Measurements from ENCODE around the gene MRPS24. TPM values are rescaled to one million over a fixed set of nuclear protein-coding genes. Genes with fewer than 3 reads are reported as not detected.

MRPS24 gene
- total RNA-seq, 1 experiment from 2014 or later: 156 TPM

DNA sequence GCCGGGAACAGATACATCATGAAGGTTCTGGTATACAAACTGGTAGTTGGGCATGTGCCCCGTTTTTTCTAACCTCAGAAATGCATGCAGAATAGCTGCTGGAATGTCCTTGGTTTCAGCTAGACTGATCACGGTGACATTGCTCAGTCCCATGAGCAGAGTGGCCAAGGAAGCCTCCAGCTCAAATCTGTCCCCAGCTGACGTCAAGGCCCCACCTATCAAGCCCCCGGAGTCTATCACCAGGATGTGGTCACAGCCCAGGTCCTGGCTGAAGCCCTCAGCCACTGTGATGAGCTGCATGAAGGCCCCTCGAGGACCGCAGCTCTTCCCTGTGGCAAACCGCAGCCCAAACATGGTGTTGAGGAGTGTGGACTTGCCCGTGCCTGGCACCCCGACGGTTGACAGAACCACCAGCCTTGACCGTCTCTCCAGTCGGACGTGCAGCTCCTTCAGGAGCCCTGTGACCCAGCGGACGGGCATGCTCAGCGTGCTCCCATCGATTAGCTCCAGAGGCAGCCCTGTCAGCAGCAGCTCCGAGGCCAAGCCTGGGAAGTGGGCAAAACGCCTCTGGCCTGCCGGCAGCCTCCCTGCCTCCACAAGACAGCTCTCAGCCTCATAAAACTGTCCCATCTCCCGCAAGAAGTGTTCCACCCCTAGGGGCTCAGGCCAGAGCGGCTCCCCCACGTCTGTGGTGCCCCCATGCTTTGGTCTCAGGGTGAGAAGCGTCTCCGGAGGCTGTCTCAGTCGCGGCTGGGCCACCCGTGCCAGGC is 7.8 kb upstream of the MRPS24 start:
- no peaks in the 10 kb centered on the region for H3K9me2 ChIP-seq (ENCODE audit: insufficient read depth)
- no peak overlapping the region for H3K27ac ChIP-seq (ENCODE audit: low read depth, low read length)
- H3K27me3 ChIP-seq (ENCODE audit: insufficient read depth, low read length): no peaks in the 10 kb centered on the region
- H3K9me3 ChIP-seq (ENCODE audit: control insufficient read depth in 1 of 2, insufficient read depth in 1 of 2, low read depth in 1 of 2, low read length in 2 of 2): no peaks in the 10 kb centered on the region
- no peaks in the 10 kb centered on the region for H4K20me1 ChIP-seq (ENCODE audit: insufficient read depth)
- CTCF ChIA-PET: no interaction called here
- peaks cover 22 to 32% of the 10 kb centered on the region in 2 experiments for H3K36me3 ChIP-seq (ENCODE audit: control insufficient read depth in 1 of 2, insufficient read depth in 2 of 2, low read length in 2 of 2)
- POLR2A ChIA-PET: no interaction called here
- no peak for TF ChIP-seq EGR1 (IDR thresholded peaks at IDR 0.05; ENCODE audit: low read depth)
- no peak for TF ChIP-seq SIN3A (IDR thresholded peaks at IDR 0.05; ENCODE audit: low read depth)
- TF ChIP-seq, protein P1, sequence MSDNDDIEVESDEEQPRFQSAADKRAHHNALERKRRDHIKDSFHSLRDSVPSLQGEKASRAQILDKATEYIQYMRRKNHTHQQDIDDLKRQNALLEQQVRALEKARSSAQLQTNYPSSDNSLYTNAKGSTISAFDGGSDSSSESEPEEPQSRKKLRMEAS (IDR thresholded peaks at IDR 0.05): no peak
- no peak for TF ChIP-seq FOSL1 (IDR thresholded peaks at IDR 0.05; ENCODE audit: low read depth)
- TF ChIP-seq, protein P2, sequence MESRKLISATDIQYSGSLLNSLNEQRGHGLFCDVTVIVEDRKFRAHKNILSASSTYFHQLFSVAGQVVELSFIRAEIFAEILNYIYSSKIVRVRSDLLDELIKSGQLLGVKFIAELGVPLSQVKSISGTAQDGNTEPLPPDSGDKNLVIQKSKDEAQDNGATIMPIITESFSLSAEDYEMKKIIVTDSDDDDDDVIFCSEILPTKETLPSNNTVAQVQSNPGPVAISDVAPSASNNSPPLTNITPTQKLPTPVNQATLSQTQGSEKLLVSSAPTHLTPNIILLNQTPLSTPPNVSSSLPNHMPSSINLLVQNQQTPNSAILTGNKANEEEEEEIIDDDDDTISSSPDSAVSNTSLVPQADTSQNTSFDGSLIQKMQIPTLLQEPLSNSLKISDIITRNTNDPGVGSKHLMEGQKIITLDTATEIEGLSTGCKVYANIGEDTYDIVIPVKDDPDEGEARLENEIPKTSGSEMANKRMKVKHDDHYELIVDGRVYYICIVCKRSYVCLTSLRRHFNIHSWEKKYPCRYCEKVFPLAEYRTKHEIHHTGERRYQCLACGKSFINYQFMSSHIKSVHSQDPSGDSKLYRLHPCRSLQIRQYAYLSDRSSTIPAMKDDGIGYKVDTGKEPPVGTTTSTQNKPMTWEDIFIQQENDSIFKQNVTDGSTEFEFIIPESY (IDR thresholded peaks at IDR 0.05; ENCODE audit: extremely low read depth, insufficient replicate concordance, low read length): no peak
- TF ChIP-seq EZH2phosphoT487 (IDR thresholded peaks at IDR 0.05; ENCODE audit: borderline replicate concordance): no peak
- TF ChIP-seq, protein P3, sequence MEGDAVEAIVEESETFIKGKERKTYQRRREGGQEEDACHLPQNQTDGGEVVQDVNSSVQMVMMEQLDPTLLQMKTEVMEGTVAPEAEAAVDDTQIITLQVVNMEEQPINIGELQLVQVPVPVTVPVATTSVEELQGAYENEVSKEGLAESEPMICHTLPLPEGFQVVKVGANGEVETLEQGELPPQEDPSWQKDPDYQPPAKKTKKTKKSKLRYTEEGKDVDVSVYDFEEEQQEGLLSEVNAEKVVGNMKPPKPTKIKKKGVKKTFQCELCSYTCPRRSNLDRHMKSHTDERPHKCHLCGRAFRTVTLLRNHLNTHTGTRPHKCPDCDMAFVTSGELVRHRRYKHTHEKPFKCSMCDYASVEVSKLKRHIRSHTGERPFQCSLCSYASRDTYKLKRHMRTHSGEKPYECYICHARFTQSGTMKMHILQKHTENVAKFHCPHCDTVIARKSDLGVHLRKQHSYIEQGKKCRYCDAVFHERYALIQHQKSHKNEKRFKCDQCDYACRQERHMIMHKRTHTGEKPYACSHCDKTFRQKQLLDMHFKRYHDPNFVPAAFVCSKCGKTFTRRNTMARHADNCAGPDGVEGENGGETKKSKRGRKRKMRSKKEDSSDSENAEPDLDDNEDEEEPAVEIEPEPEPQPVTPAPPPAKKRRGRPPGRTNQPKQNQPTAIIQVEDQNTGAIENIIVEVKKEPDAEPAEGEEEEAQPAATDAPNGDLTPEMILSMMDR (IDR thresholded peaks at IDR 0.05 in 2 of 3, conservative IDR thresholded peaks at IDR 0.05 in 1 of 3; ENCODE audit: borderline replicate concordance in 1 of 3, insufficient read depth in 1 of 3, low read depth in 2 of 3, low read length in 2 of 3): no peak
- H3K79me2 ChIP-seq (ENCODE audit: insufficient read depth, low read length): 0 out of 2 replicates have a peak, but pooled peaks cover 2% of the 10 kb centered on the region
- no peak for ATAC-seq
- no peak overlapping the region for H3K4me2 ChIP-seq (ENCODE audit: low read length)
- no peak overlapping the region for H2AFZ ChIP-seq (ENCODE audit: low read depth, low read length, poor library complexity, severe bottlenecking)
- H3K4me3 ChIP-seq (replicated peaks in 1 of 2; ENCODE audit: low read depth in 1 of 2, low read length in 2 of 2): no peak overlapping the region
- intact Hi-C loops (cut with micrococcal nuclease): no loop called here
- no TSS peak for BruUV-seq (replicated peaks)
- RAD21 ChIA-PET (ENCODE audit: low non-redundant PET in 1 of 2, low total read pairs in 2 of 2, uncharacterized antibody in 2 of 2, unreplicated experiment in 2 of 2): no interaction called here
- H3K9ac ChIP-seq (ENCODE audit: low read length): no peak overlapping the region
- H3K4me1 ChIP-seq (ENCODE audit: control insufficient read depth in 1 of 2, insufficient read depth in 2 of 2, low read length in 2 of 2): peaks cover 3 to 20% of the 10 kb centered on the region in 2 experiments; a peak in 3 of 4 replicates
- no peak for DNase-seq (ENCODE audit: low read depth, low spot score)
